GM12872 (cell line): ENCODE measurements around the gene FXYD5.

Experiments used
- TF ChIP-seq, protein P1 (sequence below): IDR thresholded peaks from 3 replicates; pipeline ENCODE4 v1.5.1; 2011; ENCODE audit warnings: low read depth, mild to moderate bottlenecking, low read length, moderate library complexity; ENCODE audit not compliant: insufficient read depth

The FXYD5 gene

DNA sequence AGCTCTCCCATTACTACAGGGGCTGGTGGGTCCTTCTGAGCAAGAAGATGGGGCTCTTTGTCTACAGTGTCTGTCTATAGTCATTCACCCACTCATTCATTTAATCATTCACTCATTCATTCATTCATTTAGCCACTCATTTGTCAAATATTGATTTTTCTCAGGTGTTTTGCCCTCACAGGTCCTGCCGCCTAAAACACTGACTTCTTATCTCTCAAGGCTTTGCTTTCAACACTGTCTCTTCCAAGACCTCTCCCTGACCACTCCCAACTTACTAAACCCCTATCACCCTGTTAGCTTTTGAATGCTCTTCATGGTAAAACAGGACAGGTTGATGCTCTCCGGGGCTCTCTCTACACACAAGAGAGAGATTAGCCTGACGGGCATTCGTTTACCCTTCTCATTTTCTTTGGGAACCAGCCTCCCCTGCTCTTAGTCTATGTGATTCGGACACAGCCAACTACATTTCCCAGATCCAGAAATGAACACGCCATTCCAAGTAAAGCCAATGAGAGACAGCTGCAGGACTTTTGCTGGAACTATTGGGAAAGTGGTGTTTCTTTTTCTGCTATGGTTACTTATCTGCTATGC is 51.3 kb downstream of the FXYD5 start:
- TF ChIP-seq, protein P1, sequence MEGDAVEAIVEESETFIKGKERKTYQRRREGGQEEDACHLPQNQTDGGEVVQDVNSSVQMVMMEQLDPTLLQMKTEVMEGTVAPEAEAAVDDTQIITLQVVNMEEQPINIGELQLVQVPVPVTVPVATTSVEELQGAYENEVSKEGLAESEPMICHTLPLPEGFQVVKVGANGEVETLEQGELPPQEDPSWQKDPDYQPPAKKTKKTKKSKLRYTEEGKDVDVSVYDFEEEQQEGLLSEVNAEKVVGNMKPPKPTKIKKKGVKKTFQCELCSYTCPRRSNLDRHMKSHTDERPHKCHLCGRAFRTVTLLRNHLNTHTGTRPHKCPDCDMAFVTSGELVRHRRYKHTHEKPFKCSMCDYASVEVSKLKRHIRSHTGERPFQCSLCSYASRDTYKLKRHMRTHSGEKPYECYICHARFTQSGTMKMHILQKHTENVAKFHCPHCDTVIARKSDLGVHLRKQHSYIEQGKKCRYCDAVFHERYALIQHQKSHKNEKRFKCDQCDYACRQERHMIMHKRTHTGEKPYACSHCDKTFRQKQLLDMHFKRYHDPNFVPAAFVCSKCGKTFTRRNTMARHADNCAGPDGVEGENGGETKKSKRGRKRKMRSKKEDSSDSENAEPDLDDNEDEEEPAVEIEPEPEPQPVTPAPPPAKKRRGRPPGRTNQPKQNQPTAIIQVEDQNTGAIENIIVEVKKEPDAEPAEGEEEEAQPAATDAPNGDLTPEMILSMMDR: no peak

DNA sequence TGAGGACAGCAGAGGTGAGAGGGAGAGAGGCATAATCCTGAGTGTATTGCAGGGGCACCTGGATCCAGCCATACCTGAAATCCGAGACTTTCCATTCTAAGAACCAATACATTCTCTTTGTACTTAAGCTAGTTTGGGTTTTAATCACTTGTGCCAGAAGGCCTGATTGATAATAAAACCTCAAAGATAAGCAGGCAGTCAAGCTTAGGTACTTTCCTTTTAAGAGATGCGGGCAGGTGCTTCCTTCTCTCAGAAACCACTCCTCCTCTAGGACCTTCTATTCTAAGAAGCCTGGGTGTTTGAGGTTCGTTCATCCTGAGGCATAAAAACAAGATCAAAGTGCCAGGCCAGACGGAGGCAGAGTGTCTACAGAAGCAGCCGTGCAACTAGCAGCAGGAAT is 51.8 kb downstream of the FXYD5 start:
- TF ChIP-seq, protein P1: no peak

DNA sequence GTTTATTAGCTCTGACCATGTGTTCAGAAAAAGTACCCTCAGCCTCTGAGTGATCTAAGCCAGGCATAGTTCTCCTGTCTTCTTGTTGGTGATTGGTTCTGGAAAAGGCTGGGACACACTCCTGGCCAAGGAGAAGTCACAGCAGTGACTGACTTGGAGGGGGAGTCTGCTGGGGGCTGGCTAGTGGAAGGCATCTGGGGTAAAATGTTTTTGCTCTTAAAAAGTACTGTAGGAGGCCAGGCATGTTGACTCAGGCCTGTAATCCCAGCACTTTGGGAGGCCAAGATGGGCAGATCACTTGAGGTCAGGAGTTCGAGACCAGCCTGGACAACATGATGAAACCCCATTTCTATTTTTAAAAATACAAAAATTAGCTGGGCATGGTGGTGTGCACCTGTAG is 52.3 kb downstream of the FXYD5 start:
- TF ChIP-seq, protein P1: no peak

DNA sequence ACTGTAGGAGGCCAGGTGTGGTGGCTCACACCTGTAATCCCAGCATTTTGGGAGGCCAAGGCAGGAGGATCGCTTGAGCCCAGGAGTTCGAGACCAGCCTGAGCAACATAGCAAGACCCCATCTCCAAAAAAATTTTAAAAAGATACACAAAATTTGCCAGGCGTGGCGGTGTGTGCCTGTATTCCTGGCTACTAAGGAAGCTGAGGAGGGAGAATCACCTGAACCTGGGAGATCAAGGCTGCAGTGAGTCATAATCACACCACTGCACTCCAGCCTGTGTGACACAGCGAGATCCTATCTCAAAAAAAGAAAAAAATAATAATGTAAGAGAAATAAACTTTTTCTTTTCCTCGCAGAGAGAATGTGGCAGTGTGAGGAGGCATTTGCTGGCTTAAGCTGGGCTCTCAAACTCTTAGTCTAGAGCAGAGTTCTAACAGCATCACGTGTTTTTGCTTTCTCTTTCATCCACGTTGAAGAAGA is 52.9 kb downstream of the FXYD5 start:
- TF ChIP-seq, protein P1: no peak

DNA sequence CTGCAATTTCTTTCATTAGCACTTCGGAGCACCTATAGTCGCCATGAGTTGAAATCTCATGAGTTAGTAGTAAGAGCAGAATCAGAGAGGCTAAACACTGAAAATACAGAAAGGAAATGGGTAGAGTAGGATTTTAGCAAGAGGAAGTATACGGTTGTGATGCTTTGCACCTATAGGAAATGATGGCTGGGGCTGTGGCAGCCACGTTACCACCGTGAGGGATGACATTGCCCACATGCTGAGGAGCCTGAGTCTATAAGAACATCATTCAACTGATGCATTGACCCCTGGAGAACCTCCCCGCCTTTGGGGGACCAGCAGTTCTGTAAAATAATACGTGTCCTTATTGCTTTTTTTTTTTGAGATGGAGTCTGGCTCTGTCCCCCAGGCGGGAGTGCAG is 53.6 kb downstream of the FXYD5 start:
- TF ChIP-seq, protein P1: no peak

DNA sequence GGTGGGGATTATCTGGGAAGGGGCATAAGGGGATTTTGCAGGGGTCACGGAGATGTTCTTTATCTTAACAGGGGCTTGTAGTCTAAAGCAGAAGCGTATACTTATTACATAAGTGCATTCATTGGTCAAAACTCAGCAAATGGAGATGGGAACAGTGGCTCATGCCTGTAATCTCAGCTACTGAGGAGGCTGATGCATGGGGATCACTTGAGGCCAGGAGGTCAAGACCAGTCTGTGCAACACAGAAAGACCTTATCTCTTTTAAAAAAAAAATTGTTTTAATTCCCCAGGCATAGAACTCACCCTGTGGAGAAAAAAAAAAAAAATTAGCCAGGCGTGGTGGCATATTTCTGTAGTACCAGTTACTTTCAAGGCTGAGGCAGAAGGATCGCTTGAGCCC is 55.1 kb downstream of the FXYD5 start:
- TF ChIP-seq, protein P1: no peak

DNA sequence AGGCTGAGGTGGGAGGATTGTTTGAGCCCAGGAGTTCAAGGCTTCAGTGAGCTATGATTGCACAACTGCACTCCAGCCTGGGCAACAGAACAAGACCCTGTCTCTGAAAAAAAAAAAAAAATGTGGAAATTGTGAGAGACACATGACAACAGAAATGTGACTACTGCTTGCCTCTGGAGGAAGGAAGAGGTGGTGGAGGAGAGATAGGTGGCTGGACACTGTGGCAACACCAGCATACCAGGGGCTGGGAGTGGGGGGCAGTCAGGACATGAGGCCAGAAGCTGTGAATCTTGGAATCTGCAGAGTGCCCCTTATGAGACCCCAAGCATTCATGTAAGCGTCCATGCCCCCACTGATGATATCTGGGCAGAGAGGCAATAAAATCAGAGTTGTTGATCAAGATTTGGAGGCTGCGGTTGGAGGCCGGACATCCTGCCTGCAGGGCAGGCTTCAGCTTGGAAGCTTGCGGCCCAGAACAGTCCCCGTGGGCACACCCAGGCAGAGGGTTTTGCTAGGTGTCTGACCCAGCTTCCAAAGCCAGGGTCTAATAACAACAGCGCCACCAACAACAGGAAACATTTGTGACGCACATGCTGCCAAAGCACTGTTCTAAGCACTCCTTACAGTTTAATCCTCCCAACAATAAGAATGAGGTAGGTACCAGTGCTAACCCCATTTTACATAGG is 57.2 kb downstream of the FXYD5 start:
- TF ChIP-seq, protein P1: 0 out of 3 replicates have a peak, but pooled peaks have one; percentile 14
